HG02870 (cell line): ENCODE data around the gene SLC35F1.
"Not testable (repeated sequence)": the region's sequence is repeated elsewhere in the genome, so short reads cannot be mapped to it uniquely, and the experiment has no call there.

Source experiments
- ATAC-seq: cut with Tn5 transposase; IDR thresholded peaks from one replicate; pipeline ENCODE4 v1.9.1; 2021; ENCODE audit warnings: mild to moderate bottlenecking, moderate library complexity; ENCODE audit not compliant: unreplicated experiment

The SLC35F1 gene

DNA sequence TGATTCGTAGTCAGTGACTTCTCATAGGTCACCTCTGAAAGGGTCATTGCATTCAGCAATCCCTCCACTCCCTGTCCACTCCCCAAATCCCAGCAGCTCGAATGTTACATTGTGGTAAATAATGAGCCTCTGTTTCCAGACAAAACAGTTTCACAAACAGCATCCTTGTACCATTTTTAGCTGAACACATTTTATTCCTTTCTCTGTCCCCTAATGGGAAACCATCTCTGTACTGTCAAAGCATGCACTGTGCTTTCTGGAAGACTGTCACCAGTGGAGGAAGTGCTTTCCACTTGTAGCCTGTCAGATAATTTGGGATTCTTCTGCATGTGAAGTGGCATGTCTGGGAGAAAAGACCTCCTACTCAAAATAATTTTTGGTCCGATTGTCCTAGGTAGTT is 82.0 kb downstream of the SLC35F1 start:
- ATAC-seq, result no peak

- ATAC-seq, result no peak
These were observed 83.1 kb downstream of the SLC35F1 start for GRCh38 chr6:117990151-117990550.

DNA sequence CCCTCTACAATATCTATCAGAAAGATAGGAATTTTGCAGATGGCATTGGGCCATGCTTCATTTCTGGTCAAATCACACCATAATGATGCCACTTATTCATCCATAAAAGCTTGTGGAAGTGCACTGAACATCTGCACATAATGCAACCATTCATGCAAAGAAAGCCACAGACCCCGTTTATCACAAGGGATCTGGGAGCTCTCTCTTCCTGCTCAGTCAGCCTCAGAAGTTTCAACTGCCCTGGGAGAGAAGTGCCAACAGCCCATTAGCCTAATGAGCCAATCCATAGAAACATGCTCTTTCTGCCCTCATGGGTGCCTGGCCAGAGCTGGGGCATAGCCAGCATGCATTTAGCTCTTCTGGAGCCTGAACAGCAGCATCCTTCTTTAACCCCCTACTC is 85.8 kb downstream of the SLC35F1 start:
- ATAC-seq, result no peak

DNA sequence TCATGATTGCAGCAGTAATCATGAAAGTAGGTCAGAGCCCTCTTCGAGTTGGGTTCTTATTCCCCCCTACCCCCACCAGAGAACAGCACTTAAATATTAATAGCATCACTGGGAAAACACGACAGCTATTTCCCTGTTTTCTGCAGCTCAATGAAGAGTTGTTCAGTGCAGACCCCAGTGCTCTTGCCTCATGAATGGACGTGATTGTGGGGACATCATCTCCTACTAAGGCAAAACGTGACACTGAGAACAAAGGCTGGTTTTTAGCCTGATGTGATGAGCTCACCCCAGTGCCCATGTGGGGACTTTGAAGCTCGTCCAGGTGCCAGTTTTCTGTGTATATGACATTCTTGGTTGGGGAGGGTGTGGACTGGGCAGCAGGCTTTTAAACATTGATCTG is 105.9 kb downstream of the SLC35F1 start:
- ATAC-seq, result no peak

GRCh38 chr6:118016532-118016931 is 109.5 kb downstream of the SLC35F1 start:
- no peak for ATAC-seq

- no peak for ATAC-seq
These were observed 110.3 kb downstream of the SLC35F1 start for GRCh38 chr6:118017301-118017848.

- no peak for ATAC-seq
These were observed 116.7 kb downstream of the SLC35F1 start for GRCh38 chr6:118023771-118024170.

DNA sequence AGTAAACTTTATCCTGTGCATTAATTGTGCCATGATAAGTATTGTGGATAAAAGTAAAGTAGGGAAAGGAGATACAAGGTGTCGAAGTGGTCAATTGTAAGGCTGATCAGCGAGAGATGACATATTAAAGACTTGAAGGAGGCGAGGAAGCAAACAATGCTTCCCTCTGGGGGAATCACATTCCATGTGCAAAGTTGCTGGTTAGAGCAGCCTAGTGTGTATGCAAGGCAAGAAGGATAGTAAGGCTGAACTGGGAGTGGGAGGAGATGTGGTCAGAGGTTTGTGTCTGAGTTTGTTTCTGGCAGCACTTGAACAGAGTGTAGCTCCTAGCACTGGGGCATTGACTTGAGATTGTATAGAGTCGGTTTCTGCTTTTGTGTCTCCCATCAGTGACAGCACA is 122.9 kb downstream of the SLC35F1 start:
- ATAC-seq, result no peak

- ATAC-seq, result not testable (repeated sequence)
These were observed 130.4 kb downstream of the SLC35F1 start for GRCh38 chr6:118037479-118037878.

DNA sequence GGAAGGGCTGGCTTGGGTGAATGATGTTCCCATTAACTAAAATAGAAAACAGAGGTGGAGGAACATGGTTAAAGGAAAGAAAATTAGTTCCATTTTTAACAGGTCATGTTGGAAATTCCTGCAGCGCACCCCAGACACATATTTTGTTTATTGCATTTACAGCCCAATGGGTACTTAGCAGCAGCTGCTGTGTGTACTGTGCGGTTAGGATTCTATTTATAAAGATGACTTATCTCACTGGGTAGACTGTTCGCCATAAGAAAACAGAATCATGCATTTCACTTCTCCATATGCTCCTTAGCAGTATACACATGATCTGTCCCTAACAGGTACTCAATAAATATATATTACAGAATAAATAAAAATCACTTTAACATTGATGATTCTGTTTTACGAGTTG is 135.8 kb downstream of the SLC35F1 start:
- no peak for ATAC-seq

- no peak for ATAC-seq
These were observed 137.2 kb downstream of the SLC35F1 start for GRCh38 chr6:118044275-118044674.

DNA sequence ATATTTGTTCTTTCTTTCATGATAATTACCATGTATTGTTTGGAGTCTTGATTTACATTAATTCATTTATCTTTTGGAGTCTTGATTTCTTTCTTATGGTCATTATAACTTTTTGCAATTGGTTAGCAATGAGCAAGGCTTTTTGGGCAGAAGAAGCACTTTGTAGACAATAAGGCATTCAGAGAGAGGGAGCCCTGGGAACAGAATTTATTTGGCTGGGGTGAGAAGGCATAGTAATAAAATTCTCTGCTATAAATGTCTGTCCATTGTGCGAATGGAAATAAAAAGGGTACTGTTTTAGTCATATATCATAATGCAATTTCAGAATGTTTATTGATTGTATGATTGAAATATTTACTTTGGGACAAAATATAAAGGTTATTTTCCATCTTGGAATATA is 147.0 kb downstream of the SLC35F1 start:
- ATAC-seq, result no peak

DNA sequence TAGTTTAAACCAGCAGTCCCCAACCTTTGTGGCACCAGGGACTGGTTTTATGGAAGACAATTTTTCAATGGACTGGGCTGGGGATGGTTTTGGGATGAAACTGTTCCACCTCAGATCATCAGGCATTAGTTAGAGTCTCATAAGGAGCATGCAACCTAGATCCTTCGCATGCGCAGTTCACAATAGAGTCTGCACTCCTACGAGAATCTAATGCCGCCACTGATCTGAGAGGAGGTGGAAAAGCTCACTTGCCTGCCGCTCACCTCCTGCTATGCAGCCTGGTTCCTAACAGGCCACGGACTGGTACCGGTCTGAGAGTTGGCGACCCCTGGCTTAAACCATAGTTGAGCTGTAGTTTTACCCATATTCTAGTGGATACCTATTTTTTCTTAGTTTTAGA is 154.6 kb downstream of the SLC35F1 start:
- no peak for ATAC-seq

GRCh38 chr6:118080547-118080946 is 173.5 kb downstream of the SLC35F1 start:
- ATAC-seq, result no peak

DNA sequence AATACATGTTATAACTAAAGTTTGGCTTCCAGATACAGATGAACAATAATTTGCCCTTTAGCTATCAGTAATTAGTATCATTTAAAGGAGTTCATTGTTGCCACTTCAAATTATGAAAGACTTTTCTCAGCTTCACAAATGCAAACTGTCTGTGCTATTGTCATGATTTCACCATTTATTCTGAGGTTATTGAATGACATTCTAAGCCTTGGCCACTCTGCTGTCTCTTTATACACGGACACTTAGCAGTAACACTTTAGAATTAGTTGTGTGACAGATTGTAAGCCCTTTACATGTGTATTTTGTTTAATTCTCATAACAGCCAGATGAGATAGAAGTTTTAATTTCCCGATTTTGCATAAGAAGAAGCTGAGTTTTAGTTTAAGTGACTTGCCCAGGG is 176.6 kb downstream of the SLC35F1 start:
- ATAC-seq, result no peak

- no peak for ATAC-seq
These were observed 178.6 kb downstream of the SLC35F1 start for GRCh38 chr6:118085665-118086064.

- no peak for ATAC-seq
These were observed 179.1 kb downstream of the SLC35F1 start for GRCh38 chr6:118086159-118086558.

DNA sequence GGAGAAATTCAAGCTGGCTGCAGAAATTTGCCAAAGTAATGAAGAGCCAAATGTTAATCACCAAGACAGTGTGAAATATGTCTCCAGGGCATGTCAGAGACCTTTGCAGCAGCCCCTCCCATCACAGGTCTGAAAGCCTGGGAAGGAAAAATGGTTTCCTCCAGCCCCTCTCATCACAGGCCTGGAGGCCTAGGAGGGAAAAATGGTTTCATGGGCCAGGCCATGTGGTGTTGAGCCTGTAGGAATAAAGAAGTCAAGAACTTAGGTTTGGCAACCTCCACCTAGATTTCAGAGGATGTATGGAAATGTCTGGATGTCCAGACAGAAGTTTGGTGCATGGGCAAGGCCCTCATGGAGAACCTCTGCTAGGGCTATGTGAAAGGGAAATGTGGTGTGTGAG is 185.0 kb downstream of the SLC35F1 start:
- ATAC-seq, result no peak

DNA sequence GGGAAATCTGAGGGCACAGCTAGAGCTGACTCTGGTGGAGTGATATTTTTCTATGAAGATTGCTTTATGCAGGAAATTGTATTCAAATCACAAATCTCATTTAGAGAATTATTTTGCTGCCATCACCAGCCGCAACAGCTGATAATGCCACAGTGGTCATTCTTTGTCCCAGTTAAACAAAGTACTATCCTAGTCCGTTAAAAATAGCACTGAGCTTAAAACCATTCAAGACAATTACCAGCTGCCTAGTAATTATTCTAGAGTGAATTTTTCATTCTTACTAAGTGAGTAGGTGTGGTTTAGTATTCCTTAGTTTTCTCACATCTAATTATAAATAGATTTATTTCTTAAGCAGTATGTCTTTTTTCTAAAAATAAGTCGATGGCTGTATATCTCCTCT is 190.5 kb downstream of the SLC35F1 start:
- no peak for ATAC-seq

DNA sequence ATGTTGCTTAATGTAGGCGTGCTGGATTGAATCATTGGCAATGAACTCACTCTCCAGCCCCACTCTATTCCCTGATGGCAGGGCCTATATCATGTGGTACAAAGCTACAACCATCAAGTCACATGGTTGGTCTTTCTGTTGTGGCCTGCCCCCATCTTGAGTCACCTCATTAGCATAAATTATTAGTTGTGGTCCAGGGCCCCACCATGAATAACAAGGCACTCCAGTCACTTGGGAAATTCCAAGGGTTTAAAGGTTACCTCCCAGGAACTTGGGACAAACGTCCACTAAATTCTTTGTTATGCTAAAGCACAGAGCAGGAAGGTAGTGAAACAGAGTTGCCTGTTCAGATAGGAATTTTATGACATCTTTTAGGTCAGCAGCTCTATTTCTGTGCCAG is 193.7 kb downstream of the SLC35F1 start:
- ATAC-seq, result no peak

GRCh38 chr6:118101220-118101619 is 194.2 kb downstream of the SLC35F1 start:
- ATAC-seq, result no peak

- ATAC-seq, result no peak
These were observed 194.8 kb downstream of the SLC35F1 start for GRCh38 chr6:118101831-118102345.

DNA sequence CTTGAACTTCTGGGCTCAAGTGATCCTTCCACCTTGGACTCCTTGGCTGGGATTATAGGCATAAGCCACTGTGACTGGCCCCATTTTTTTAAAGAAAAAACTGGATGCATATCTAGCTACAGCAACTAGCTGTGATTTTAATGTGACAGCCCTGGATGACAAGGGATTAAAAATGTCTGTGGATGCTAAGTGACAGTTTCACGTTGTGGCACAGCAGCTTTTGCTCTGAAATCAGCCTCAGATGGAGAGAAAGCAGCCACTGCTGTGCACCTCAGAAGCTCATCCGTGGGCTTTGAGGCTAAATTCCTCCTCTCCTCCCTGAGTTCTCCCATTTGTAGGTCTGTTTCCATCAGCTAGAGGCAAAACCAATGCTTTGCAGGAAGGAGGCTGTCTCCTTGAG is 195.3 kb downstream of the SLC35F1 start:
- no peak for ATAC-seq
